ENCODE measurements around the gene ANXA9.

ANXA9 gene

DNA sequence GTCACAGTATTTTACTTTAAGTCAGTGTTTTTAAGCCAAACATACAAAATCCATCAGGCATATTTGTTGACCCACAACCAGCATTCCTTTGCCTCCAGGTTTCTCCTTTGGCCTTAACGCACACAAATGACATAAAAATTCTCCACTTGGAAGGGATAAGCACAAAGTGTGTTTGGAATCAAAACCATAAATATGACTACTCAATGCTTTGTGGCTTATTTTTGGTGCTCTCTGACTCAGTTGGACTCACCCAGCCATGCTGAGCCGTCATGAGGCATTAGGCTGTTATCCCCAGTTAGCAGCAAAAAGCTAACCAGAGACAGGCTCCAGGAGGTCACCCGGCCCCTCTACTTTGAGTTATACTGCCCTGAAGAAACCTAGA is 27.1 kb downstream of the ANXA9 start:
- TF ChIP-seq, protein P1, sequence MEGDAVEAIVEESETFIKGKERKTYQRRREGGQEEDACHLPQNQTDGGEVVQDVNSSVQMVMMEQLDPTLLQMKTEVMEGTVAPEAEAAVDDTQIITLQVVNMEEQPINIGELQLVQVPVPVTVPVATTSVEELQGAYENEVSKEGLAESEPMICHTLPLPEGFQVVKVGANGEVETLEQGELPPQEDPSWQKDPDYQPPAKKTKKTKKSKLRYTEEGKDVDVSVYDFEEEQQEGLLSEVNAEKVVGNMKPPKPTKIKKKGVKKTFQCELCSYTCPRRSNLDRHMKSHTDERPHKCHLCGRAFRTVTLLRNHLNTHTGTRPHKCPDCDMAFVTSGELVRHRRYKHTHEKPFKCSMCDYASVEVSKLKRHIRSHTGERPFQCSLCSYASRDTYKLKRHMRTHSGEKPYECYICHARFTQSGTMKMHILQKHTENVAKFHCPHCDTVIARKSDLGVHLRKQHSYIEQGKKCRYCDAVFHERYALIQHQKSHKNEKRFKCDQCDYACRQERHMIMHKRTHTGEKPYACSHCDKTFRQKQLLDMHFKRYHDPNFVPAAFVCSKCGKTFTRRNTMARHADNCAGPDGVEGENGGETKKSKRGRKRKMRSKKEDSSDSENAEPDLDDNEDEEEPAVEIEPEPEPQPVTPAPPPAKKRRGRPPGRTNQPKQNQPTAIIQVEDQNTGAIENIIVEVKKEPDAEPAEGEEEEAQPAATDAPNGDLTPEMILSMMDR (IDR thresholded peaks at IDR 0.05): no peak
- peaks cover 6% of the 10 kb centered on the region for H3K27me3 Mint-ChIP-seq (ENCODE audit: low read depth, poor library complexity)
- H3K27ac Mint-ChIP-seq: no peak overlapping the region
- H3K4me3 Mint-ChIP-seq: peak overlapping the region; percentile 98
- H3K9me3 Mint-ChIP-seq: no peaks in the 10 kb centered on the region
- peaks cover 83% of the 10 kb centered on the region for H3K4me1 Mint-ChIP-seq
- H3K36me3 Mint-ChIP-seq (ENCODE audit: low read depth): no peaks in the 10 kb centered on the region
- DNase-seq: no peak

DNA sequence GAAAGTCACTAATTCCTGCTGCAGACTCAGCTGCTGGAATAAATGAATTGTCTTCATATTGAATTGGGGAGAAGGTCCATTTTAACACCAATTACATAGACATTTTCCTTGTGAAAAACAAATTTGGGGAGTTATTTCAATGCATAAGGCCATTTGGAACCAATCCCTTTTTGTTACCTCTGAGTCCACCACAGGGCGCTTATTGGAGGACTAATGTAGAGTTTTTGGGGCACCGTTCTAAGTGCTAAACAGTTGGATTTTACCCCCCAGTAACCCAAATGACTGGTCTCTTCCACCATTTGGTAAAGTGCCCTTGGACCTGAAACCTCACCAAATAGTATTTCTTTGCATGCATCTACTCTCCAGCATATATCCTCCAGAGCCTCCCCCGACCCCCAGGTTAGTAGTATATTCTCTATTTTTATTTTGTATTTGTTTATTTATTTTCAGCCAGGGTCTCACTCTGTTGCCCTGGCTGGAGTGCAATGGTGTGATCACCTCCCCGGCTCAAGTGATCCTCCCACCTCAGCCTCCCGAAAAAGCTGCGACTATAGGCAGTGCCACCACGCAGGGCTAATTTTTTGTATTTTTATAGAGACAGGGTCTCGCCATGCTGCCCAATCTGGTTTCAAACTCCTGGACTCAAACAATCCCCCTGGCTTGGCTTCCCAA is 27.7 kb downstream of the ANXA9 start:
- Mint-ChIP-seq H3K27me3 (ENCODE audit: low read depth, poor library complexity) (peaks cover 6% of the 10 kb centered on the region), H3K4me1 (peaks cover 79% of the 10 kb centered on the region), H3K9me3 (no peaks in the 10 kb centered on the region), H3K36me3 (ENCODE audit: low read depth) (no peaks in the 10 kb centered on the region), H3K4me3 (peak overlapping the region; percentile 98), H3K27ac (no peak overlapping the region)
- TF ChIP-seq, protein P1 (IDR thresholded peaks at IDR 0.05): no peak
- no peak for DNase-seq

DNA sequence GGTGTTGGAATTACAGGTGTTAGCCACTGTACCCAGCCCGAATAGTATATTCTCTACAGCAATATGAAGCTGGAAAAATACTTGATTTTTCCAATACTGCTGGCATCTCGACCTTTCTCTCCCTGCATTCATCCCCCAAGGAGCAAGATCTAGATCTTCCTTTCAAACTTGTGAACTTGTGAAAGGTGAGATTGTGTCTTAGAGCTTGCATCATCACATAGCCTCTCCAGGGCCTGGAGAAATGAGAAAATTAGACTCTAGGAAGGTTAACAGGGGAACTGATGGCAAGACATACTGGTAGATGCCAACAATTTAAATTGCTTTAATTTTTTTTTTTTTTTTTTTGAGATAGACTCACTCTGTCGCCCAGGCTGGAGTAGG is 28.2 kb downstream of the ANXA9 start:
- H3K9me3 Mint-ChIP-seq: no peaks in the 10 kb centered on the region
- peak overlapping the region; percentile 98 for H3K4me3 Mint-ChIP-seq
- peaks cover 6% of the 10 kb centered on the region for H3K27me3 Mint-ChIP-seq (ENCODE audit: low read depth, poor library complexity)
- DNase-seq: no peak
- H3K4me1 Mint-ChIP-seq: peaks cover 73% of the 10 kb centered on the region
- H3K36me3 Mint-ChIP-seq (ENCODE audit: low read depth): no peaks in the 10 kb centered on the region
- H3K27ac Mint-ChIP-seq: no peak overlapping the region
- TF ChIP-seq, protein P1 (IDR thresholded peaks at IDR 0.05): no peak

DNA sequence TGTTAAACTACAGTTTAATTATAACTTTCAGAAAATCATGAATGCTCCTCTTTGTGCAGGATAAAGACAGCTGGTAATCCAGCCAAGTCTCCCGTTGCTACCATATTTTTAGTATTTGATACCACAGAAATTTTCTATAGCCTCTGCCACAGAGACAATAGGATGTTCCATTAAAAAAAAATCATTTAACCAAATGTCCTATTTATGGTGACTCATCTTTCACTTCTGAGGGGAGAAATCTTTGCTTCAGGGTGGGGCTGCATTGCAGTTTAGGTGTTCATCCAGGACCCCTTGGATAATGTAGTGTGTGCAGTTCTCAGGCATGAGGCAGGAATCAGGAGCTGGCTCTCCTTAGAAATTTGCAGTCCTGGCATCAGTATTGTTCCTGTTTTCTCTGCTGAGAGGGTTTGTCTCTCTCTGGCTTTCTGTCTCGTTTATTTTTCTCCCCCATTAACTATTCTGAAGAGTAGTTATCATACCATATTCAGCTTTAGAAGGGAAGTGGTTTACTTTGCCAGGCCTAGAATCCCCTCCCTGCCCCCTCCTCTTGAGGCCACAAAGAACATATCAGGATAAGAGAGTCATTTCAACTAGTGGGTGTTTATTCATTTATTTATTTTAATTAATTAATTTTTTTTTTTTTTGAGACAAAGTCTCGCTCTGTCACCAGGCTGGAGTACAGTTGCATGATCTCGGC is 29.2 kb downstream of the ANXA9 start:
- no peak for DNase-seq

DNA sequence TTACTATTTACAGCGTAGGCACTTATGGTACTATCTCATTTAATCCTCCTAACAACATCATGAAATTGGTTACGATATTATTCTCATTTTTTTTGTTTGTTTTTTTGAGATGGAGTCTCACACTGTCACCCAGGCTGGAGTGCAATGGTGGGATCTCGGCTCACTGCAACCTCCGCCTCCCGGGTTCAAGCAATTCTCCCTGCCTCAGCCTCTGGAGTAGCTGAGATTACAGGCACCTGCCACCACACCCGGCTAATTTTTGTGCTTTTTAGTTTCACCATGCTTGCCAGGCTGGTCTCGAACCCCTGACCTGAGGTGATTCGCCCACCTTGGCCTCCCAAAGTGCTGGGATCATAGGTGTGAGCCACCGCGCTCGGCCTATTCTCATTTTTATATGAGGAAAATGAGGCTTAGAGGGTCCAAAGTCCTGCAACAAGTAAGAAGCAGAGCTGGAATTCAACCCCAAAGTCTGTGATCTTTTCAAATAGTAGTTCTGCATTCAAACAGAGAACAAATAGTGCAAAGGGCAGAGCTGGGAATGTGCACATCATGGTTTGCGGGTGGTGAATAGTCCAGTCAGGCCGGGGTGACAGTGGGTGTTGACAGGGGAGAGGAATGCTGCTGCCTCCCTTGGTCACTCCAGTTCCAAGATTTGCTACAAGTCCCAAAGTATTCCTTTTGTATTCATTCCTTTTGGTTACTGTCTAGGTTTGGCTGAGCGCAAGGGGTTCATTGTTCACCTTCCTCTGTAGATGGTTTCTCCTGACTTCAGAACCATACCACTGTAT is 30.8 kb downstream of the ANXA9 start:
- Mint-ChIP-seq H3K27ac (peak overlapping the region; percentile 91), H3K27me3 (ENCODE audit: low read depth, poor library complexity) (peaks cover 6% of the 10 kb centered on the region), H3K4me1 (peaks cover 48% of the 10 kb centered on the region), H3K36me3 (ENCODE audit: low read depth) (peaks cover 2% of the 10 kb centered on the region), H3K4me3 (no peak overlapping the region), H3K9me3 (no peaks in the 10 kb centered on the region)
- DNase-seq: no peak
- TF ChIP-seq, protein P1 (IDR thresholded peaks at IDR 0.05): no peak

More for the DNA sequence above, 29.2 kb downstream of the ANXA9 start:
- Mint-ChIP-seq H3K4me3 (no peak overlapping the region), H3K4me1 (peaks cover 64% of the 10 kb centered on the region), H3K9me3 (no peaks in the 10 kb centered on the region), H3K36me3 (ENCODE audit: low read depth) (no peaks in the 10 kb centered on the region), H3K27me3 (ENCODE audit: low read depth, poor library complexity) (peaks cover 6% of the 10 kb centered on the region), H3K27ac (no peak overlapping the region)
- TF ChIP-seq, protein P1 (IDR thresholded peaks at IDR 0.05): no peak
